Measurements from ENCODE around the gene CDC25A.
"Not testable (repeated sequence)": the region's sequence is repeated elsewhere in the genome, so short reads cannot be mapped to it uniquely, and the experiment has no call there.

The CDC25A gene

GRCh38 chr3:48140936-48141603 is 47.1 kb downstream of the CDC25A start:
- no peak for DNase-seq

GRCh38 chr3:48140336-48140757 is 47.9 kb downstream of the CDC25A start:
- no peak for DNase-seq

- no peak for DNase-seq
These were observed 50.7 kb downstream of the CDC25A start for GRCh38 chr3:48137425-48137999.

GRCh38 chr3:48135552-48136495 is 52.4 kb downstream of the CDC25A start:
- DNase-seq = no peak

- DNase-seq = no peak
These were observed 57.8 kb downstream of the CDC25A start for GRCh38 chr3:48130321-48130904.

GRCh38 chr3:48129921-48130320 is 58.3 kb downstream of the CDC25A start:
- no peak for DNase-seq

GRCh38 chr3:48128774-48129173 is 59.4 kb downstream of the CDC25A start:
- DNase-seq = no peak

GRCh38 chr3:48125886-48126622 is 62.2 kb downstream of the CDC25A start:
- DNase-seq = no peak

GRCh38 chr3:48125013-48125705 is 63.1 kb downstream of the CDC25A start:
- no peak for DNase-seq

GRCh38 chr3:48123346-48123745 is 64.9 kb downstream of the CDC25A start:
- no peak for DNase-seq

- DNase-seq = no peak
These were observed 65.7 kb downstream of the CDC25A start for GRCh38 chr3:48122504-48122903.

GRCh38 chr3:48120223-48120622 is 68.0 kb downstream of the CDC25A start:
- no peak for DNase-seq

GRCh38 chr3:48119505-48120193 is 68.6 kb downstream of the CDC25A start:
- DNase-seq = no peak

GRCh38 chr3:48118928-48119327 is 69.3 kb downstream of the CDC25A start:
- no peak for DNase-seq

GRCh38 chr3:48118322-48118721 is 69.9 kb downstream of the CDC25A start:
- no peak for DNase-seq

- no peak for DNase-seq
These were observed 75.4 kb downstream of the CDC25A start for GRCh38 chr3:48112813-48113212.

GRCh38 chr3:48112108-48112791 is 76.0 kb downstream of the CDC25A start:
- DNase-seq = not testable (repeated sequence)

- no peak for DNase-seq
These were observed 77.8 kb downstream of the CDC25A start for GRCh38 chr3:48110463-48110862.

- no peak for DNase-seq
These were observed 81.0 kb downstream of the CDC25A start for GRCh38 chr3:48107227-48107626.
